ENCODE results near the gene GABPA.

DNA sequence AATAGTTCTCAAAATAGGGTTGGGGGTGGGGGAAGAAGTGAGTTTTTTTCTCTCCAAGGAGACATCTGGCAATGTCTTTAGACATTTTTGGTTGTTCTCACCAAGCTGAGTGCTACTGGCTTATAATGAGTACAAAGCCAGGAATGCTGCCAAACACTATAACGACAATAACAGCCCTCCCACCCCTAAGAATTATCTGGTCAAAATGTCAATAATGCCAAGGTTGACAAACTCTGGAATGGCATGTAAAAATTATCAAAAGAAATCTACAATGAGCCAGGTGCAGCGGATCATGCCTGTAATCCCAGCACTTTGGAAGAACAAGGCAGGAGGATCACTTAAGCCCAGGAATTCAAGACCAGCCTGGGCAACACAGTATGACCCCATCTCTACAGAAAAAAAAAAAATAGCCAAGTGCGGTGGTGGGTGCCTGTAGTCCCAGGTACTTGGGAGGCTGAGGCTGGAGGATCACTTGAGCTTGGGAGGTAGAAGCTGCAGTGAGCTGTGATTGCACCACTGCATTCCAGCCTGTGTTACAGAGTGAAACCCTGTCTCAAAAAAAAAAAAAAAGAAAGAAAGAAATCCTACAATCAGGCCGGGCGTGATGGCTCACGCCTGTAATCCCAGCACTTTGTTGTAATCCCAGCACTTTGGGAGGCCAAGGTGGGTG is 2.5 kb upstream of the GABPA start:
- TF ChIP-seq, protein P1, sequence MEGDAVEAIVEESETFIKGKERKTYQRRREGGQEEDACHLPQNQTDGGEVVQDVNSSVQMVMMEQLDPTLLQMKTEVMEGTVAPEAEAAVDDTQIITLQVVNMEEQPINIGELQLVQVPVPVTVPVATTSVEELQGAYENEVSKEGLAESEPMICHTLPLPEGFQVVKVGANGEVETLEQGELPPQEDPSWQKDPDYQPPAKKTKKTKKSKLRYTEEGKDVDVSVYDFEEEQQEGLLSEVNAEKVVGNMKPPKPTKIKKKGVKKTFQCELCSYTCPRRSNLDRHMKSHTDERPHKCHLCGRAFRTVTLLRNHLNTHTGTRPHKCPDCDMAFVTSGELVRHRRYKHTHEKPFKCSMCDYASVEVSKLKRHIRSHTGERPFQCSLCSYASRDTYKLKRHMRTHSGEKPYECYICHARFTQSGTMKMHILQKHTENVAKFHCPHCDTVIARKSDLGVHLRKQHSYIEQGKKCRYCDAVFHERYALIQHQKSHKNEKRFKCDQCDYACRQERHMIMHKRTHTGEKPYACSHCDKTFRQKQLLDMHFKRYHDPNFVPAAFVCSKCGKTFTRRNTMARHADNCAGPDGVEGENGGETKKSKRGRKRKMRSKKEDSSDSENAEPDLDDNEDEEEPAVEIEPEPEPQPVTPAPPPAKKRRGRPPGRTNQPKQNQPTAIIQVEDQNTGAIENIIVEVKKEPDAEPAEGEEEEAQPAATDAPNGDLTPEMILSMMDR (IDR thresholded peaks at IDR 0.05) = no peak
- no peak for TF ChIP-seq POLR2A (IDR thresholded peaks at IDR 0.05)

Data from vagina (tissue), 2 donors.